ENCODE measurements around the gene CERS4.

- TF ChIP-seq CTCF (IDR thresholded peaks at IDR 0.05 in 8 of 11, conservative IDR thresholded peaks at IDR 0.05 in 3 of 11) (no peak), POLR2AphosphoS5 (IDR thresholded peaks at IDR 0.05) (peak in 1 of 3 donors; percentile 13), POLR2A (IDR thresholded peaks at IDR 0.05) (no peak)
Measured at GRCh38 chr19:8265872-8266271, 56.7 kb downstream of the CERS4 start.

Data from spleen (tissue), 7 donors.